Measurements from ENCODE around the gene SERGEF. TPM values are rescaled to one million over a fixed set of nuclear protein-coding genes. Genes with fewer than 3 reads are reported as not detected.
A peak's percentile ranks its signal among the peaks of the same experiment; 100 is the strongest.

Gene SERGEF
- total and polyA plus RNA-seq, 10 of the 15 experiments (the other 5 are each of a cell fraction or from before 2014, with no cell fraction given): 14.6 to 27.8 (median 22.4) TPM

GRCh38 chr11:17907046-17907445 lies 105.8 kb downstream of the SERGEF start:
- ChIA-PET POLR2A (interaction anchor here (0.7 kb wide), 1 partner anchor 120 kb away, joined by 6 read pairs; no protein-coding TSS in a partner anchor), RAD21 (ENCODE audit: unreplicated experiment) (no interaction called here), CTCF (interaction anchor here (1.8 kb wide), 1 partner anchor 176 kb away, joined by 12 read pairs; no protein-coding TSS in a partner anchor), SMC1A (ENCODE audit: uncharacterized antibody, unreplicated experiment) (interaction anchor here (1.5 to 2.0 kb wide), 2 partner anchors 15 to 176 kb away, joined by 6 to 8 read pairs; no protein-coding TSS in a partner anchor)
- Histone ChIP-seq H3K9me3 (replicated peaks; ENCODE audit: control insufficient read depth, insufficient read depth, low read length) (no peaks in the 10 kb centered on the region), H3K9ac (ENCODE audit: control insufficient read depth, insufficient read depth, low read length) (no peak overlapping the region), H2AFZ (ENCODE audit: control insufficient read depth, low read depth, low read length) (no peak overlapping the region), H3K79me2 (ENCODE audit: control insufficient read depth, insufficient read depth, low read length) (no peaks in the 10 kb centered on the region), H3K4me1 (ENCODE audit: control insufficient read depth, insufficient read depth, low read length) (peaks cover 5% of the 10 kb centered on the region; the same call in 1 of the 2 replicates), H3K36me3 (ENCODE audit: control insufficient read depth in 2 of 2, insufficient read depth in 2 of 2, low read length in 1 of 2) (no peaks in the 10 kb centered on the region; a peak in 1 of 4 replicates), H3K27ac (ENCODE audit: control insufficient read depth, insufficient read depth) (no peak overlapping the region), H4K20me1 (ENCODE audit: control insufficient read depth, insufficient read depth) (no peaks in the 10 kb centered on the region), H3K4me3 (no peak overlapping the region), H3K27me3 (replicated peaks in 1 of 2; ENCODE audit: control insufficient read depth in 2 of 2, insufficient read depth in 2 of 2, low read length in 1 of 2) (no peaks in the 10 kb centered on the region), H3K4me2 (ENCODE audit: control insufficient read depth, insufficient read depth) (no peak overlapping the region)
- ATAC-seq (peak; percentile 42), DNase-seq (ENCODE audit: low read depth, low spot score) (no peak), FAIRE-seq (no peak)
- in situ Hi-C loops (cut with MboI) (no loop called here), intact Hi-C loops (cut with micrococcal nuclease; ENCODE audit: unreplicated experiment) (no loop called here)
- TF ChIP-seq CHD4 (IDR thresholded peaks at IDR 0.05) (no peak), SMAD5 (IDR thresholded peaks at IDR 0.05; ENCODE audit: low read depth) (no peak), YY1 (IDR thresholded peaks at IDR 0.05; ENCODE audit: low read depth, low read length) (no peak), BHLHE40 (IDR thresholded peaks at IDR 0.05; ENCODE audit: borderline replicate concordance in 1 of 2, low read depth in 2 of 2, low read length in 1 of 2) (no peak), RUNX3 (IDR thresholded peaks at IDR 0.05; ENCODE audit: low read length) (no peak), PBX3 (IDR thresholded peaks at IDR 0.05; ENCODE audit: insufficient replicate concordance, low read depth, low read length) (no peak), POU2F2 (IDR thresholded peaks at IDR 0.05; ENCODE audit: borderline replicate concordance, low read depth, low read length) (no peak), ZNF274 (IDR thresholded peaks at IDR 0.05; ENCODE audit: insufficient read depth, insufficient read length) (no peak), MEF2B (IDR thresholded peaks at IDR 0.05; ENCODE audit: partially characterized antibody, poor library complexity, severe bottlenecking) (peak; percentile 71), MTA3 (IDR thresholded peaks at IDR 0.05; ENCODE audit: borderline replicate concordance, low read length) (no peak), ZNF384 (IDR thresholded peaks at IDR 0.05; ENCODE audit: borderline replicate concordance, low read depth, low read length) (peak; percentile 65; the same call in 1 of the 2 replicates), NFXL1 (IDR thresholded peaks at IDR 0.05; ENCODE audit: borderline replicate concordance) (no peak)
- 94% methylated on average over 1 of the region's 1 CpG for WGBS (ENCODE audit: insufficient coverage, insufficient replicate concordance, low lambda C conversion rate, missing lambda C conversion rate)
- no TSS peak for BruUV-seq (replicated peaks)
